AG20443 (cell line): ENCODE data around the gene CYB561.
"Not testable (repeated sequence)": the region's sequence is repeated elsewhere in the genome, so short reads cannot be mapped to it uniquely, and the experiment has no call there.

Source experiments
- DNase-seq: peaks from one replicate; pipeline ENCODE4 v3.0.0; 2012; ENCODE audit warnings: low spot score, mixed read lengths

The CYB561 gene

GRCh38 chr17:63479495-63480184, 33.5 kb upstream of the CYB561 start:
- no peak for DNase-seq

GRCh38 chr17:63478814-63479494, 32.8 kb upstream of the CYB561 start:
- peak; percentile 99 for DNase-seq

GRCh38 chr17:63477480-63478440, 31.7 kb upstream of the CYB561 start:
- peak; percentile 39 for DNase-seq

- peak; percentile 62 for DNase-seq
Measured at GRCh38 chr17:63476854-63477479, 30.9 kb upstream of the CYB561 start, which contains the start of gene ACE. ACE (plus strand) TSS chr17:63477061; CDS start chr17:63477095, 34 bp downstream.

GRCh38 chr17:63476459-63476853, 30.4 kb upstream of the CYB561 start:
- DNase-seq: peak; percentile 53

GRCh38 chr17:63475491-63476412, 29.6 kb upstream of the CYB561 start:
- no peak for DNase-seq

GRCh38 chr17:63474586-63475460, 28.7 kb upstream of the CYB561 start:
- DNase-seq: no peak

- no peak for DNase-seq
Measured at GRCh38 chr17:63474174-63474573, 28.1 kb upstream of the CYB561 start.

- not testable (repeated sequence) for DNase-seq
Measured at GRCh38 chr17:63468099-63468498, 22.0 kb upstream of the CYB561 start.

- no peak for DNase-seq
Measured at GRCh38 chr17:63464691-63465236, 18.7 kb upstream of the CYB561 start.

GRCh38 chr17:63463771-63464170, 17.7 kb upstream of the CYB561 start:
- no peak for DNase-seq

- no peak for DNase-seq
Measured at GRCh38 chr17:63460018-63460417, 13.9 kb upstream of the CYB561 start.

- DNase-seq: no peak
Measured at GRCh38 chr17:63458478-63458877, 12.4 kb upstream of the CYB561 start.

- DNase-seq: no peak
Measured at GRCh38 chr17:63455417-63455816, 9.3 kb upstream of the CYB561 start.

GRCh38 chr17:63454915-63455314, 8.8 kb upstream of the CYB561 start:
- DNase-seq: no peak

GRCh38 chr17:63454357-63454756, 8.3 kb upstream of the CYB561 start:
- not testable (repeated sequence) for DNase-seq

GRCh38 chr17:63452962-63453551, 7.0 kb upstream of the CYB561 start:
- no peak for DNase-seq

- no peak for DNase-seq
Measured at GRCh38 chr17:63452046-63452961, 6.2 kb upstream of the CYB561 start.
